ENCODE data around the gene PRR30.
A peak's percentile ranks its signal among the peaks of the same experiment; 100 is the strongest.
"Not testable (repeated sequence)": the region's sequence is repeated elsewhere in the genome, so short reads cannot be mapped to it uniquely, and the experiment has no call there.

PRR30 gene

DNA sequence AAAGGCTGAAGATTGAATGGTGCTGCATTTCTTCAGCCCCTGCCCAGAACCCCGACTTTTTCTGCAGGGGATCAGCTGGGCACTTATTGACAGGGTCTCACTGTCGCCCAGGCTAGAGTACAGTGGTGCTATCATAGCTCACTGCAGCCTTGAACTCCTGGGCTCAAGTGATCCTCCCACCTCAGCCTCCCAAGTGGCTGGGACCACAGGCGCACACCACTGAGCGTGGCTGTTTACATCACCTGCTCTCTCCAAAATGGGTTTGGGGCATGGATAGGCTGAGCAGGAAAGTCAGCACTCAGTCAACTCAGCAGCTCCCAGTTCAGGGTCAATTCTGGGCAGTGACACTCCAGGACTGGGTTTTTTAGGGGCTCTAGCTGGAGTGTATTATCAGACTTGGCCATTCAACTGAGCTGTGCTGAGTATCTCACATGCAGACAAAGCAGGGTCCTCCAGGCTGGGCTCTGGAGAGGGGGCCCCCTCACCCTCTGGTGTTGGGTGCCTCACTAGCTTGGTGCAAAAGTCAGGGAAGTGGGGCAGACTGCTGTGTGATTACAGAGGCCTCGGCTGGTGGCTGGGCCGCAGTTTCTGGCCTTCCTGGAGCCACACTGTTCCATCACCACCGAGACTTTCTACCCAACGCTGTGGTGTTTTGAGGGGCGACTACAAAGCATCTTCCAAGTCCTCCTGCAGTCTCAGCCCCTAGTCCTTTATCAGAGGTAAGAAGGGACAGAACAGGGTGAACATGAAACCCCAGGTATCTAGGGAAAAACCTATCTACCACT lies 11.1 kb downstream of the PRR30 start:
- DNase-seq, result no peak

GRCh38 chr2:27126252-27126710 lies 12.9 kb downstream of the PRR30 start:
- no peak for DNase-seq

- no peak for DNase-seq
These were observed 14.1 kb downstream of the PRR30 start for GRCh38 chr2:27125104-27125503.

GRCh38 chr2:27123302-27124150 lies 15.7 kb downstream of the PRR30 start, which contains the start of gene ABHD1:
ABHD1 (plus strand) TSS chr2:27123815; CDS start chr2:27123949, 134 bp downstream.
- peak; percentile 59 for DNase-seq

DNA sequence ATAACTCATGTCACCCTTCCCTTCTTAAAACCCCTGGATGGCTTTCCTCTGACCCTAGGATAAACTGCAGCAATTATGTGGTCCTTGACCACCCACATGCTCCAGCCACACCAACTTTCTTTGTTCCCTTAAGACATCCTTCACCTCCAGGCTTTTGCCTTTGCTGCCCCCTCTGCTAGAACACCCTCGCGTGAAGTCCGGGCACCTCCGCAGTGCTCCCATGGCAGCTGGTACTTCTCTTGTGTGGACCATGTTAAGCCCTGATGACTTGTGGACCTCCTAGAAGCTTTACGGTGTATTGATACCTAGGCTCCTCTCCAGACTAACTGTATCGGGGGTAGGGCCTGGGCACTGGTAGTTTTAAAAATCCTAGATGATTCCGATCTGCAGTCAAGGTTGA lies 16.4 kb downstream of the PRR30 start:
- DNase-seq, result no peak

- DNase-seq, result no peak
These were observed 17.3 kb downstream of the PRR30 start for GRCh38 chr2:27121906-27122305.

- not testable (repeated sequence) for DNase-seq
These were observed 19.9 kb downstream of the PRR30 start for GRCh38 chr2:27119330-27119670.

- DNase-seq, result no peak
These were observed 20.5 kb downstream of the PRR30 start, which contains the start of gene CGREF1 for GRCh38 chr2:27118525-27119329. CGREF1 (minus strand) TSS chr2:27119128; CDS start chr2:27104366, 14,762 bp downstream.

DNA sequence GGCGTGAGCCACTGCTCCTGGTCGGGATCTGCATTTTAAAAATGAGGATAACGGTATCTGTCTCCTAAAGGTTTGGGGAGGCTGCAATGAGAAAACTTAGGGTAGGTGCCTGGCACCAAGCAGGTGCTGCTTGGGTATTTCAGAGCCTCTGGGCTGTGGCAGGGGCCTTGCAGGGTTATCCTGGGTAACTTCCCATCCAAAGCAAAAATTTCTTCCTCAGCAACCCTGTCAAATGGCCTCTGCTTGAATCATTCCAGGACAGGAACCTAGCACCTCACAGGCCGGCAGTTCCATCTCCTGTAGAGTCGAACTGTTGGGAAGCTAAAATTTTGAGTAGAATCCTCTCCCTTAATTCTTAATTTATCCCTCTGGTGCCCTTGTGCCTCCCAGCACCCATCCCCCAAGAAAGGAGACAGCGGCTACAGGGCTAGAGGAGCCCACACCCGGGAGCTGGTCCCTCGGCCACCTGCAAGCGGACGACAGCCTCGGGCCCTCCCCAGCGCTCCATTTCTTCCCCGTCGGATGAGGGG lies 21.1 kb downstream of the PRR30 start:
- no peak for DNase-seq

DNA sequence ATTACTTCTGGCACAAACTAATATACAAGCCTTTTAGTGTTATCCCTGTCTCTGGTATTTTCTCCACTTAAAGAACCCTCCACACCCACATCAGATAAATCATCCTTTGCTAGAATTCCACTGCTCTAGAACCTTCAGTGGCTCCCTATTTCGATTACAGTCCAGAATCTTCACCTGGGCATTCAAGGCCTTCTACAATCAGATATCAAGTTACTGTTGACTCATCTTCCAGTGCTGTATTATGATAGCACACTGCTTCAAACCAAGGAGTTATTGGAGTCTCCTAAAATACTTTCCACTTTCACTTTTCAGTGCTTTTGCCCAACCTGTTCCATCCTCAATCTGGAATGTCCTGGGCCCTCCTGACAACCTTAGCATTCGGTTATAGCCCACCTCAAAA lies 23.7 kb downstream of the PRR30 start:
- no peak for DNase-seq

- not testable (repeated sequence) for DNase-seq
These were observed 27.7 kb downstream of the PRR30 start for GRCh38 chr2:27111392-27112078.

DNA sequence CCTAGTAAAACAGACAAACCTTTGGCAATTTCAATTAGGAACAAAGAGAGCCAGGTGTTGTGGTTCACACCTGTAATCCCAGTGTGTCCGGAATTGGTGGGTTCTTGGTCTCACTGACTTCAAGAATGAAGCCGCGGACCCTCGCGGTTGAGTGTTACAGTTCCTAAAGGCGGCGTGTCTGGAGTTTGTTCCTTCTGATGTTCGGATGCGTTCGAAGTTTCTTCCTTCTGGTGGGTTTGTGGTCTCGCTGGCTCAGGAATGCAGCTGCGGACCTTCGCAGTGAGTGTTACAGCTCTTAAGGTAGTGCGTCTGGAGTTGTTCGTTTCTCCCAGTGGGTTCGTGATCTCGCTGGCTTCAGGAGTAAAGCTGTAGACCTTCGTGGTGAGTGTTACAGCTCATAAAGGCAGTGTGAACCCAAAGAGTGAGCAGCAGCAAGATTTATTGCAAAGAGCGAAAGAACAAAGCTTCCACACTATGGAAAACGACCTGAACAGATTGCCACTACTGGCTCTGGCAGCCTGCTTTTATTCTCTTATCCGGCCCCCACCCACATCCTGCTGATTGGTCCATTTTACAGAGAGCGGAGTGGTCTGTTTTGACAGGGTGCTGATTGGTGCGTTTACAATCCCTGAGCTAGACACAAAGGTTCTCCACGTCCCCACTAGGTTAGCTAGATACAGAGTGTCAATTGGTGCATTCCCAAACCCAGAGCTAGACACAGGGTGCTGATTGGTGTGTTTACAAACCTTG lies 28.4 kb downstream of the PRR30 start:
- not testable (repeated sequence) for DNase-seq

- DNase-seq, result no peak
These were observed 30.1 kb downstream of the PRR30 start for GRCh38 chr2:27109083-27109482.

DNA sequence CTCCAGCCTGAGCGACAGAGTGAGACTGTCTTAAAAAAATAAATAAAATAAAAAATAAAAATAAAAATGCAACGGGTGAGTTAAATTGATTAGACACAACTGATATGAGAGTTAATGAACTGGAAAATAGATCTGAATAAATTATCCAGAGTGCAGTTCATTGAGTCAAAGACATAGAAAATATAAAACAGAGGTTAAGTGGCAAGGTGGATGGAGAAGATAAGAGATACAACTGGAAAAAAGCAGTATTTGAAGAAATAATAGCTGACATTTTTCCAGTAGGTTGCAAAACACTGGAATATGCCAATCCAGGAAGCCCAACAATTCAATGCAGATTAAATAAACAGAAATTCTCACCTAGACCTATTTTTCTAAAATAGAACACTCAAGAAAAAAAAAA lies 31.0 kb downstream of the PRR30 start:
- DNase-seq, result no peak

DNA sequence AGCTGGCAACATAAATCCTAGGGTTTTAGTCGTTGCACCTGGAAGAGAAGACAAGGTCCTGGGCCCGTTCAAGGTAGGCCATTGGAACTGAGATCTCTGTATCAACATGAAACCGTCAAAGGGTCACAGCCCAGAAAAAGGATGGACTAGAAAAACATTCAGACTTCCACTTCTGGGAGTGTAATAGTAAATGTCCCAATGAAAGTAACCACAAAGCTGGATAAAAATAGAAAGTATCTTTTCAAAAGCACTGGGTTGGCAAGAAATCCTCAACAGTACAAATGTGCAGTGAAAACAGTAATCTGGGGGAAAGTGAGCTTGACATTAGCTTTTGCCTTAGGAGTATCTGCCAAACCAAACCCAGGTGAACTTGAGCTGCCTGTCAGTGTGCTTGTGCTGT lies 33.2 kb downstream of the PRR30 start:
- DNase-seq, result no peak

GRCh38 chr2:27102329-27102728 lies 36.9 kb downstream of the PRR30 start:
- no peak for DNase-seq

- DNase-seq, result no peak
These were observed 39.2 kb downstream of the PRR30 start for GRCh38 chr2:27100036-27100435.

- no peak for DNase-seq
These were observed 39.8 kb downstream of the PRR30 start for GRCh38 chr2:27099334-27099955.

GRCh38 chr2:27097341-27097740 lies 41.9 kb downstream of the PRR30 start:
- DNase-seq, result no peak

GRCh38 chr2:27096748-27097297 lies 42.4 kb downstream of the PRR30 start:
- no peak for DNase-seq
